Renal cortex interstitium (tissue), 11 donors: ENCODE data around the gene UMAD1. TPM values are rescaled to one million over a fixed set of nuclear protein-coding genes. Genes with fewer than 3 reads are reported as not detected.
"Not testable (repeated sequence)": the region's sequence is repeated elsewhere in the genome, so short reads cannot be mapped to it uniquely, and the experiment has no call there.

Experiments used
- DNase-seq, 11 donors: peaks; one replicate each; pipeline ENCODE4 v3.0.0-alpha.2; 2013; ENCODE audit warnings: low read depth in 9 of 11, low spot score in 4 of 11; ENCODE audit errors: extremely low read depth in 1 of 11
- polyA plus RNA-seq, 3 donors: library from polyadenylated mRNA; unstranded; fragments of 120-200 nt; gene quantifications; one replicate each; pipeline ENCODE4 v1.2.1, GENCODE V29; 2013; ENCODE audit not compliant: insufficient read length in 3 of 3

UMAD1 gene
- polyA plus RNA-seq, 3 donors = 18.4 to 21.3 (median 20.8) TPM

DNA sequence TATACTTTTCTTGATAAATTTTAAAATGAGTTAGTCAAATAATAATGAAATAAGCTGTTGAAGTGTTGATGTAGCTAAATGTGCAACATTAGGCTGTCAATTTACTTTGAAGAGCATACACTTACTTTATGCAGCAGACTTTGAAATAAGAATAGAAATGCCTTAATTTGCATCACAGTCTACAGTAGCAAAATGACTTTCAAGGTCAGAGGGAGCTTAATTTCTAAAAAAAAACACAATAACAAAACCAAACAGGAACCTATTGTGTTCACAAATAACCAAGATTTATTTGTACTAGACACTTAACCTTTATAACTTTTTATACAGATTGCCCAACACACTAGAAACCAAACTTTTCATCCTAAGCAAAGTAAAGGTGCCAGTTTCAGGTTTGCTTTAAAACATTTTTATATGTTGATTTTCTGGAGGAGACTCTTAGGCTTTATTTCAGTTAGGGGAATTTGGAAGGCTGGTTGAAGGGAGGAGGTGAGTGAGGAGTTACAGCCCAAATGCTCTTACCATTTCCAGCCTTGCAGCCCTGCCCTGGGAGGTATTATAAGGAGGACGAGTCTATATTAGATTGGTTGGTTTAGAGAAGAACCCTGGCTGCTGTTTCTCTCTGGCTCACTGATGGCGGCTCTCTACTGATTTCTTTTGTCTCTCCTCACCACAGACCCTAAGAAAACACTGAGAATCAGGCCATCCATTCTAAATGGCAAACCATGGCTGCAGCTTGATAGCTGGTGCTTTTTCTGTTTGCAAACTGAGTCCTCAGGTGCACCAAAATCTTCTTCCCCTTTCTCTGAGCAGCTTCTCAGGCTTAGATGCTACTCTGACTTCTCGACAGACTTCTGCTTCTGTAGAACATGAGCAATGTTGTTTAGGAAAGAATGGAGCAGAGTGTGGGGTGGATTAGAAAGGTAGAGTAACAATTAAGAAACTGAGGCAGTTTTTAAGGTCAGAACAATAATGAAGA is 133.1 kb downstream of the UMAD1 start:
- DNase-seq = no peak

DNA sequence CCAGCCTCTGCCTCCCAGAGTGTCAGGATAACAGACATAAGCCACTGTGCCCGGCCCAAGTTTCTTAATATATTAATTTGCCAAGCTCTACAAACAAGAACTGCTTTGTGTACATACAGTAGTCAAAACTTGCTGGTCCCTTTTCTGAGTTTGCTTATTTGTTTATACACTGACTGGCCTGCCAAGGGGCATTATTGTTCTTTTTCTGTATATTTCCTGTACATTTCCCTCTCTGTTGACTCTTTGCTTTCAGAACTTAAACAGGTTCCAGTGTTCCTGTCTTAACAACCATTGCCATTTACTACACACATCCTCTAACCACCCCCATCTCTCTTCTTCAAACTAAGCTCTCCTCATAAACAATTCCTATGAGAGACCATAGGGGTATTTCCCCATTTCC is 139.3 kb downstream of the UMAD1 start:
- no peak for DNase-seq

GRCh38 chr7:7783001-7783400 is 142.4 kb downstream of the UMAD1 start:
- DNase-seq = no peak

DNA sequence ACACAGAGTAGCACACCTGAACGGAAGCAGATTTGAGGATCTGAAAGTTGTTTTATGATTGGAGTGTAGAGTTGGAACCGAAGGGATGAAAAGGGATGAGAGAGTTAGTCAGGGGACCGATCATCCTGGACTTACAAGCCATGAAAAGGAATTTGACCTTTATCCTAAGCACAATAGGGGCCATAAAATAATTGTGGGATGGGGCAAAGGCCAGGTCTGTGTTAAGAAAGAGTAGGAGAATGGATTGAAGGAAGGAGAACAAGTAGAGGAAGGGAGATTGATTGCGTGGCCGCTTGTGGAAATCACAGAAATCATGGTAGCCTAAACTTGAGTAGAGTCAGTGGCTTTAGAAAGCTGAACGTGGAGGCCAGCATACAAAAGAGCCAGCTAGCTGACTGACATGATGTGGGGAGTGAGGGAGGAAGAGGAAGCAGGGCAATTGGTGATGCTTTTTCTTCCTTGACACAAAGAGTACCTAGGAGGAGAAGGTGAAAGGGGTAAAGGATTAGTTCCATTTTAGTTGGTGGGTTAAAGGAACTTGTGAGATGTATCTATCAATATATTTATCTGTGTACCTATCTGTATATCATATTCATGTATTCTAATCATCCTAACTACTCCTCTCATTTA is 144.9 kb downstream of the UMAD1 start:
- no peak for DNase-seq

DNA sequence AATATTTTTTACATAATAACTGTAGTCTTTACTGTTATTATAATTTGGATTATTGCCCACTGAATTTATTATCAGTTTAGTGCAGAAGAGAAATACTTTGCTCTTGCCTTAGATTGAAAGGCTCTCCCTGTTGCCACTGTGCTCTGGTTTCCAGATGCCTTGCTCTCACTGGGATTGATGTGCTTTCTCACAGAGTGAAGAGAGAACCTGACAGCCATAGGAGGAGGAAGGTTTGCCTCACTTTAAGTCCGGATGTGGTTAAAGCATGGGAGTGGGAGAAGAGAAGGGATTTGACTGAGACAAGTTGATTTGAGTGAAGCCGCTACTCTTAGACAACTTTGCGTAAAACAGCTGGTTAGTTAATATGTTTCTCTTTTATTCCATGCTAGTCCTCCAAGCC is 146.0 kb downstream of the UMAD1 start:
- DNase-seq = no peak

GRCh38 chr7:7789551-7789988 is 149.0 kb downstream of the UMAD1 start:
- no peak for DNase-seq

DNA sequence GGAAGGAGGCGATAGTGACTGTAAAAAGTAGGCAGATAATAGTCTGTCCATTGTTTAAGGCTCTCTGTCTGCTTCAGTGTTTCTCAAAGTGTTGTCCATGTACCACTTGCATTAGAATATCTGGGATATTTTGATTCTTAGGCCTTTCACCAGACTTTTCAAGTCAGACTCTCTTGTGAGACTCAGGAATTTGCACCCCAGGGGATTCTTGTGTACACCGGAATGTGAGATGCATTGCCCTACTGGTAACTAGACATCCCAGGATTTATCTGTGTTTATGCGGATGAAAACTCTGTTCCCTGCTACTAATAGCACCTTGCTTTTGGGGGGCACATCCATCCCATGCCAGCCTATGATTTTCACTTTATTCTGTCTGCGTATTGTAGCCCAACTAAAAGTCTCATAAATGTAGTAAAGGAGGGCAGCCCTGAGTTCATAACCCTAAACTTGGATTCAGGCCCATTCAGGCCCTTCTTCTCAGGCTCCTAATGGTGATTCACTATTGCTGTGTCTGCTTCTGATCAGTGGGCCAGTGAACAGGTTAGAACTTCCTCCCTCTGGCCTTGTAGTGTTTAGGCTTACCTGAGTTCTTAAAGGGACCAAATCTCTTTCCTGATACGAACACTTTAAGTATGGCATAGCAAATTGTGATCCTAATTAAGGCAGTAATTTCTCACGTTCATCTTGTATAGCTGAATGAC is 149.6 kb downstream of the UMAD1 start:
- DNase-seq = no peak

GRCh38 chr7:7791523-7791922 is 151.0 kb downstream of the UMAD1 start:
- no peak for DNase-seq

- no peak for DNase-seq
Observed at GRCh38 chr7:7792056-7792455, 151.5 kb downstream of the UMAD1 start.

DNA sequence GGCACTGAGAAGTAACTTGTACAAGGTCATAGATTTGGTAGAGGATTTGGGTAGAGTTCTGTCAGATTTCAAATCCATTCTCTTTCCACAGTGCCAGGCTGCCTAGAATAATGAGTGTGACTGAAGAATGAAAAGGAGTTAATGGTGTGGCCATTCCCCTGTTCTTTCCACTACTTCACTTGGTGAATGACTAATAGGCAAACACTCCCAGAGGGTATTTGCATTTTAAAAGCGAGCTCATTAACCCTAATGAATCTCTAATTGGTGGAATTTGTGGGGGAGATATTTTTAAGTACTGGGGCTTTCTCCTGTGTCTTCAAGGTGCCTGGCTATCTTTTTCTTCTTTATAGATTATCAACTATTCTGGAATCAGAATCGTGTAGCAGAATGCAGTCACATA is 152.7 kb downstream of the UMAD1 start:
- no peak for DNase-seq

DNA sequence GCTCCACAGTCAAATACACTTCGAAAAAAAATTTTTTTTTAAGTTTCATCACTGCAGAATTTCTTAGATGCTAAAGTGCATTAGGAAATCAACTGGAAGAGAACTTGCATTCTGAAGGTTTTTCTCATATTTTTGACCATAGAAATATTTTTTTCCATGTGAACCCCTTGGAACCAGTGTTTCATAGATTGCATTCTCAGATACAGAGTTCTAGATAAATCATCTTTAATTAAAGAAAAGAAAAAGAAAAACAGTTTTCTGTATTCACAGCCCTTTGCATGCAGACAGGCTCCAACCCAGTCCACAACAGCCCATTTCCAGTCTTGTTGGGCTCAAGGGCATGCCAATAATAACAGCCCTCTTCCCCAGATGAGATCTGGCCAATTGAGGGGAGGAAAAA is 153.4 kb downstream of the UMAD1 start:
- no peak for DNase-seq

GRCh38 chr7:7795203-7795602 is 154.7 kb downstream of the UMAD1 start:
- DNase-seq = no peak

GRCh38 chr7:7795630-7796121 is 155.1 kb downstream of the UMAD1 start:
- DNase-seq = no peak

GRCh38 chr7:7798510-7798909 is 158.0 kb downstream of the UMAD1 start:
- DNase-seq = no peak

- DNase-seq = no peak
Observed at GRCh38 chr7:7799138-7799537, 158.6 kb downstream of the UMAD1 start.

DNA sequence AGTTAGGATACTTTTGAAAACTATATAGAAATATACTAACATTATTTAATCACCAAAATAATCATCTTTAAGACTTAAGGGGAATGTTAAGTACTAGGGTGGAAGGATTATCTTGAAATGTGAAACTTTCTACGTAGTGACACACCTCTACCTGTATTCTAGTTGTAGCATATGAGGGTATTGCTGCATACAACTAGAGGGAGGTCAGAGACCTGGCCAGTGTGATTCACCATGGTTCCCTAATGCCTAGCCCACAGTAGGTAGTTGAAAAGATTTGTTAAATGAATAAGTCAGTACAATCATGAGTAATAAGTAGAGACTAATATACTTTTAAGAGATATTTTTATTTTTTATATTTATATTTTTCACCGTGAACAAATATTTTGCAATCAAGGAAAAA is 162.0 kb downstream of the UMAD1 start:
- no peak for DNase-seq

DNA sequence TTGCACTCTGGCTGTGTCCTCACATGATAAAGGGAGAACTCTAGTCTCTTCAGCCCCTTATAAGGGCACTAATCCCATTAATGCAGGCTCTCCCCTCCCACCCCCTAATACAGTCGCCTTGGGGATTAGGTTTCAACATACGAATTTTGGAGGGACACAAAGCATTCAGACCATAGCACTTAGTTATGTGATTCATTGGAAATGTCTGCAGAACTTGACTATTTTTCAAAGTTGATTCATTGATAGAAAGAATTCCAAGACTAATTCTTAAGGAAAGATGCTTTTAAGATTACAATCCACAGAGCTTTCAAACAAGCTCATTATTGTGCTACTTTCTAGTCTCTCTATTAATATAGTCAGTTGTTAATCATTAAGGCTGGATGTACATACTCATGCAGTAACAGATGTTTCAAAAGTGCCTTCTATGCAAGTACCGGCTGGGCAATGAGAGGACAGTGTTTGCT is 163.2 kb downstream of the UMAD1 start:
- DNase-seq = no peak

DNA sequence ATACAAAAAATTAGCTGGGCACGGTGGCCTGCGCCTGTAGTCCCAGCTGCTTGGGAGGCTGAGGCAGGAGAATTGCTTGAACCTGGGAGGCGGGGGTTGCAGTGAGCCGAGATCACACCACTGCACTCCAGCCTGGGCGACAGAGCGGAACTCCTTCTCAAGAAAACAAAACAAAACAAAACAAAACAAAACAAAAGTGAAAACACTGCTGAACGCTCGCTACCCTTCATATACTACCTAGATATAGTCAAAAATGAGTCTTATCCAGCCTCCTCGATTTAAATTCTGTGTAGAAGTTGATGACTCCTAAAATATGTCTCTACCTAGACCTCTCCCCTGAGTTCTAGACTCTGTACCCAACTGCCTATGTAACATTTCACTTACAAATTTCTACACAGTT is 164.3 kb downstream of the UMAD1 start:
- not testable (repeated sequence) for DNase-seq

- DNase-seq = no peak
Observed at GRCh38 chr7:7805511-7806153, 165.1 kb downstream of the UMAD1 start.
